GM18505 (cell line): Measurements from ENCODE around the gene DHX34.
"Not testable (repeated sequence)": the region's sequence is repeated elsewhere in the genome, so short reads cannot be mapped to it uniquely, and the experiment has no call there.

Experiments
- ATAC-seq: cut with Tn5 transposase; IDR thresholded peaks from one replicate; pipeline ENCODE4 v1.9.1; 2021; ENCODE audit not compliant: unreplicated experiment
- POLR2A ChIP-seq: IDR thresholded peaks from 4 replicates; pipeline ENCODE4 v1.6.1; 2011; ENCODE audit warnings: borderline replicate concordance; ENCODE audit not compliant: insufficient read depth, insufficient read length; ENCODE audit errors: extremely low read depth

The DHX34 gene

DNA sequence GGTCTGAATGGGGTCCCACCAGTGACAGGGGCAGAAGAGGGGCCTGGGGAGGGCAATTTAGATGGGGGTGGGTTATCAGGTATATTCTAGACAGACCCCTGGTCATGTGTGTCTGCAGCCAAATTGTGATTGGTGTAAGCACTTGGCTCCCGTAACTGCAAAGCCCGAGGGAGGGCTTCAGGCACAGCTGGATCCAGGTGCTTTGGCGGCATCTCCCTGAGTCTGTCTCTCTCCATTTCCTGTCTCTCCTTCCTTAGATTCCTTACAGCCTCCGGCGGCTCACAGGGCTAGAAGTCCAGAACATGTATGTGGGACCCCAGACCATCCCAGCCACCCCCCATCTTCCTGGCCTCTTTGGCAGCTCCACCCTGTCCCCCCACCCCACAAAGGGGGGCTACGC lies 31.4 kb downstream of the DHX34 start:
- no peak for ATAC-seq
- TF ChIP-seq POLR2A = no peak

DNA sequence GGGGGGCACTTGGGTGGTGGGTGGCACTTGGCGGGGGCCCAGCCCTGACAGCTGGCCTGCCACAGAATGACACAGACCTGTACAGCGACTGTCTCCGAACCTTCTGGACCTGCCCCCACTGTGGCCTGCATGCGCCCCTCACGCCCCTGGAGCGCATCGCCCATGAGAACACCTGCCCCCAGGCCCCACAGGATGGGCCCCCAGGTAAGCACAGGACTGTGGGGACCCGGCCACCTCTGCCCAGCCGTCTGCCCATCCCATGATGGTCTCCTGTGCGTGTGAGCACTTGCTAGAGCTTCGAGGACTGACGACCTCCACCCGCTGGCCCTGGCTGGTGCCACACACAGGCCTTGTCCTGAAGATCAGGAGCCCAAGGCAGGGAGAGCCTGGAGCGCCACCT lies 32.0 kb downstream of the DHX34 start:
- no peak for TF ChIP-seq POLR2A
- no peak for ATAC-seq

DNA sequence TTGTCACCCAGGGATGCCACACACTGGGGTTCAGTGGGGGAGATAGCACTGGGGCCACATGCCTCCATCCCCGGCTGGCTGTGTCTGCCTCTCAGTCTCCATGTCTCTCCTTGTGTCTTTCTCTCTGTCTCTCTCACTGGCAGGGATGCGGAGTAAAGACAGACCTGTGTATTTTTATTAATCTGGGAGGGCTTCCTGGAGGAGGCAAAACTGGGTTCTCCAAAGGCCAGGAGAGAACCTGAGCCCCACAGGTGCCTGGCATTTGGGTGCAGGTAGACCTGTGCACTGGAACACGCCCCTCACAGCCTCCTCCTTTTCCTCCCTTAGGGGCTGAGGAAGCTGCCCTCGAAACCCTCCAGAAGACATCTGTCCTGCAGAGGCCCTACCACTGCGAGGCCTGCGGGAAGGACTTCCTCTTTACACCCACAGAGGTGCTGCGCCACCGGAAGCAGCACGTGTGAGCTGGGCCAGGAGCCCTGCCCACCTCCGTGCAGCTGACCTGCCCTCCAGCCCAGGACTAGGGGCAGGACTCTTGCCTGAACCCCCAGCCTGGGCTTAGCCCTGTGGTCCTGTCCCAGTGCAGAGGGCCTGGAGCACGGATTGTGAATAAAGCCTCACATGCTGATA lies 32.7 kb downstream of the DHX34 start:
- TF ChIP-seq POLR2A = no peak

DNA sequence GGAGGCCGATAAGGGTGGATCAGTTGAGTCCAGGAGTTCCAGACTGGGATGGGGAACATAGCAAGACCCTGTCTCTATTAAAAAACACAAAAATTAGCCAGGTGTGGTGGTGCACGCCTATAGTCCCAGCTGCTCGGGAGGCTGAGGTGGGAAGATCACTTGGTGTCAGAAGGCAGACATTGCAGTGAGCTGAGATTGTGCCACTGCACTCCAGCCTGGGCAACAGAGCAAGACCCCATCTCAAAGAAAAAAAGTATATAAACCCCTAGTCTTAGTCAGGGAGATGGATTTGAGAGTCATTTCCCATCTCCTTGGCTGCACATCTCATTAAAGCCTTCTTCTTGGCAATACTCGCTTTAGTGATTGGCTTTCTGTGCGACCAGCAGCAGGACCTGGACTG lies 34.8 kb downstream of the DHX34 start:
- ATAC-seq = not testable (repeated sequence)

More for the DNA sequence above, 32.7 kb downstream of the DHX34 start:
- no peak for ATAC-seq

DNA sequence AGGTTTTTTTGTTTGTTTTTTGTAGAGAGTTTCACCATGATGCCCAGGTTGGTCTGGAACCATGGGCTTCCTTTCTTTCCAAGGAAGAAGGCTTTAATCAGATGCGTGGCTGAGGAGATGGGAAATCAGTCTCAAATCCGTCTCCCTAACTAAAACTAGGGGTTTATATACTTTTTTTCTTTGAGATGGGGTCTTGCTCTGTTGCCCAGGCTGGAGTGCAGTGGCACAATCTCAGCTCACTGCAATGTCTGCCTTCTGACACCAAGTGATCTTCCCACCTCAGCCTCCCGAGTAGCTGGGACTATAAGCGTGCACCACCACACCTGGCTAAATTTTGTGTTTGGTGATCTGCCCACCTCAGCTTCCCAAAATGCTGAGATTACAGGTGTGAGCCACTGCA lies 35.4 kb downstream of the DHX34 start:
- ATAC-seq = not testable (repeated sequence)

DNA sequence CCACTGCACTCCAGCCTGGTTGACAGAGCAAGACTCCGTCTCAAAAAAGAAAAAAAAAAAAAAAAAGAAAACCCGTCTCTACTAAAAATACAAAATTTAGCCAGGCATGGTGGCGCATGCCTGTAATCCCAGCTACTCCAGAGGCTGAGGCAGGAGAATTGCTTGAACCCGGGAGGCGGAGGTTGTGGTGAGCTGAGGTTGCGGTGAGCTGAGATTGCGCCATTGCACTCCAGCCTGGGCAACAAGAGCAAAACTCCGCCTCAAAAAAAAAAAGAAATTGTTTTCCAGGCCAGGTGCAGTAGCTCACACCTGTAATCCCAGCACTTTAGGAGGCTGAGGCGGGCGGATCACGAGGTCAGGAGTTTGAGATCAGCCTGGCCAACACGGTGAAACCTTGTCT lies 37.5 kb downstream of the DHX34 start:
- ATAC-seq = not testable (repeated sequence)

DNA sequence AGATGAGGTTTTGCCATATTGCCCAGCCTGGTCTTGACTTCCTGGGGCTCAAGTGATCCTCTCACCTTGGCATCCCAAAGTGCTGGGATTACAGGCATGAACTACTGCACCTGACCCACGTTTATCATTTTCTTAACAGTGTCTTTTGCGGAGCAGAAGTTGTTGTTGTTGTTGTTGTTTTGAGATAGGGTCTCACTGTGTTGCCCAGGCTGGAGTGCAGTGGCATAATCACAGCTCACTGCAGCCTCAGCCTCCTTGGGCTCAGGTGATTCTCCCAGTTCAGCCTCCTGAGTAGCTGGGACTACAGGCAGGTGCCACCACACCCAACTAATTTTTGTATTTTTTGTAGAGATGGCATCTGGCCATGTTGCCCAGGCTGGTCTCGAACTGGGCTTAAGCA lies 38.5 kb downstream of the DHX34 start:
- not testable (repeated sequence) for ATAC-seq

DNA sequence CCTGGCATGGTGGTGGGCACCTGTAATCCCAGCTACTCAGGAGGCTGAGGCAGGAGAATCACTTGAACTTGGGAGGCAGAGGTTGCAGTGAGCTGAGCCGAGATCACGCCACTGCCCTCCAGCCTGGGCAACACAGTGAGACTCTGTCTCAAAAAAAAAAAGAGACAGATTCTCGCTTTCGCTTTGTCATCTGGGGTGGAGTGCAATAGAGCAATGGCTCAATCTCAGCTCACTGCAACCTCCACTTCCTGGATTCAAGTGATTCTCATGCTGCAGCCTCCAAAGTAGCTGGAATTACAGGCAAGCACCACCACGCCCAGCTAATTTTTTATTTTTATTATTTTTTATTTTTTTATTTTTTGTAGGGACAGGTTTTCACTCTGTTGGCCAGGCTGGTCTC lies 39.6 kb downstream of the DHX34 start:
- not testable (repeated sequence) for ATAC-seq

DNA sequence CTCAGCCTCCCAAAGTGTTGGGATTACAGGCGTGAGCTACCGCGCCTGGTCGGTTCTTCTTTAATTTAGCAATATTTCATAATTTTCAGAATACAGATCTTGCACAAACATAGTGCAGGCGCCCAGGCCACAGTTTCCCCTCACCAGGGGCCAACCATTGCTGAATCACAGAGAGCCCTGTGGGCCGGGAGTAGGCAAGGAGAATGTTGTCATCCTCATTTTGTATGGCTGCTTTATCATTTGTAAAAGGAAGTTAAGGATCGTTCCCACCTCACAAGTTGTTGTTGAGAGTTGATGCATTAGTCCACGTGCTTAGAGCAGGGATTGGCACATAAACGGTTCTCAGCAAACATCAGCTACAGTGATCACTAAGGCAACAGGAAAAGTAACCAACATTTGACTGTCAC lies 40.0 kb downstream of the DHX34 start:
- no peak for TF ChIP-seq POLR2A
- ATAC-seq = no peak

DNA sequence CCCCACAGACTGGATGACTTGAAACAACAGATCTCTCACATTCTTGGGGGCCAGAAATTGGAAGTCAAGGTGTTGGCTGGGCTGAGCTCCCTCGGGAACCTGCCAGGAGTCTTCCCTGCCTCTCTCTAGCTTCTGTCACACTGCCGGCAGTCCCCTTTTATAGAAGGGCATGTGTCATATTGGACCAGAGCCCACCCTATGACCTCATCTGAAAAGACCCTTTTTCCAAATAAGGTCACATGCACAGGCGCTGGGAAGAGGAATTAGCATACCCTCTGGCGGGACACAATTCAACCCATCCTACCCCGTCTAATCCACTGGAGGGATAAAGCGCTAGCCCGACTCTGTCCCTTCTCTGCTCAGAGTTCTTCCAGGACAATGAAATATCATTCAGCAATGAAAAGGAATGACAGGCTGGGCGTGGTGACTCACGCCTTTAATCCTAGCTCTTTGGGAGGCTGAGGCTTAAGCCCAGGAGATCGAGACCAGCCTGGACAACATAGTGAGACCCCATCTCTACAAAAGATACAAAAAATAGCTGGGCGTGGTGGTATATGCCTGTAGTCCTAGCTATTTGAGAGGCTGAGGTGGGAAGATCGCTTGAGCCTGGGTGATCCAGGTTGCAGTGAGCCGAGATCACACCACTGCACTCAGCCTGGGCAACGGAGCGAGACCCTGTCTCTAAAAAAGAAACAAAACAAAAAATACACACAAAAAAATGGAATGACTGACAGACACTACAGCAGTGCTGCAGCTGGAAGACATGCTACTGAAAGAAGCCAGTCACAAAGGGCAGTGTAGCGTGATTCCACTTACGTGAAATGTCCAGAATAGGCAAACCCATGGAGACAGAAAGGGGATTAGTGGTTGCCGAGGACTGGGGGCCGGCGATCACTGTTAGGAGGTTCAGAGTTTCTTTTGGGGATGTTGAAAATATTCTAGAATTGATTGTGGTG lies 41.7 kb downstream of the DHX34 start:
- no peak for ATAC-seq

DNA sequence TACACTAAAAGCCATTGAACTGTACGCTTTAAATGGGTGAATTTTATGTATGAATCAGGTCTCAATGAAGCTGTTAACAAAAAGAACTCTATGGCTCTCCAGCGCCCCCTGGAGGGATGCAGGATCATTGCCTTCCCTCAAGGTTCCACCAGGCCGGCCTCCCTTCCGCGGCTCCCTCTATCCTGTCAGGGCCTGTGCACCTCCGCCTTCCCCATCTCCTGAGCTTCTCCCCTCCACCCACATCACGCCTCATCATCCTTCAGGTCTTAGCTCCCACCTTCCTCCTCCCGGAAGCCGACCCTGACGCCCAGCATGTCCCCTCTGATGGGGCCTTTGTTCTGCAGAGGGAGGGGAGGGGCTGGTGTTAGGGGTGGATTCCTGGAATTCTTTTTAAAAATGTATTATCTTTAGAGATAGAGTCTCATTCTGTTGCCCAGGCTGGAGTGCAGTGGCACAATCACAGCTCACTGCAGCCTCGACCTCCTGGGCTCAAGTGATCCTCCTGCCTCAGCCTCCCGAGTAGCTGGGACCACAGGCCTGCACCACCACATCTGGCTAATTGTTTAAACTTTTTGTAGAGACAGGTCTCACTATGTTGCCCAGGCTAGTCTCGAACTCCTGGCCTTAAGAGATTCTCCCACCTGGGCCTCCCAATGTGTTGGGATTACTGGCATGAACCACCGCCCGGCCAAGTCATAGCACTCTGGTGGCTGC lies 42.6 kb downstream of the DHX34 start:
- TF ChIP-seq POLR2A = no peak
- no peak for ATAC-seq

More for the DNA sequence above, 41.7 kb downstream of the DHX34 start:
- TF ChIP-seq POLR2A = no peak

DNA sequence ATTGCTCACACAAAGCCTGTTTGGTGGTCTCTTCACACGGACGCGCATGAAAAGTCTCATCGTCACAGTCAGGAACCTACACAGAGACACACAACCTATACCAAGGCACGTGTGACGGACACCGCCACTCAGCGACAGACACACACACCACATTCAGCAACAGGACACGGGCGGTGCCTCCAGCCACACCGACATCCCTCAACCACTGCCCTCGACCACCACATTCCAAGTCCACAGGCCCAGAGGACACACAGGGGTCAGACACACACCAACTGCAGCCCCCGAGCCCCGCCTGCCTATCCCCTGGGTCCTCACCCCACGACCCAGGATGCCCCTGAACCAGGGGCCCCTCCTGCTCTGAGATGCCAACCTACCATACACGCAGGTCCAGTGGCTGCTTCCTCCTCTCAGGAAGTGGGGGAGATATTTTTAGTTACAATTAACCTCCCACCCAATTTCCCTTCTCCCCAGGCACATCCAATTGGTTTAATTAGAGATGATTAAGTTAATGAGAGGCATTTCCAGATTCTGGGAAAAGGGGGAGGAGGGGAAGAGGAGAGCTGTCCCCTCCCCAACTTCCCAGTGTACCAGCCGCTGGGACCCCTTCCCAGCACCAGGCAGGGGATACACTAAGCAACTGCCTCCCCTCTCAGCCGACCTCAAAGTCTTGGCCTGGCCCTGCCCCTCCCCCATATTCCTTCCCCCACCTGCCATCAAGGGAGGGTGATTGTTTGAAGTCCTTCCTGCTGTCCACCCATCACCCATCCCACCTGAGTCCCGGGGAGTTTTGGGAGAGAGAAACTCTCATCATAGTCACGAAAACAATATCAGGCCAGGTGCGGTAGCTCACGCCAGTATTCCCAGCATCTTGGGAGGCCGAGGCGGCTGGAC lies 49.8 kb downstream of the DHX34 start:
- no peak for ATAC-seq
- no peak for TF ChIP-seq POLR2A

DNA sequence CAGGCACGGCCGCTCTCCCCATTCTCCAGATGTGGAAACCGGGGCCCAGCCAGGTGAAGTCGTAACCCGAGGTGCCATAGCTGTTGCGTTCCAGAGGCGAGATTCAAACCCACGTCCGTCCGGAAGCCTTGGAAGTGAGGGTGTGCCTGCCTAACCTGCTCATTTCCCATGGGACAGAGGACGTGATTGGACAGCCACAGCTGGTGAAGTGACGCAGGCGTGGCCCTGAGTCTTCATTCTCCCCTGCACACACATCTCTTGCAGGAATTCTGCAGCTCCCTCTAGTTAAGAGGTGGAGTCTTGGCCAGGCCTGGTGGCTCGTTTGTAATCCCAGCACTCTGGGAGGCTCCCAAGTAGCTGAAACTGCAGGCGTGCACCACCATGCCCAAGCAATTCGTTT lies 53.4 kb downstream of the DHX34 start:
- ATAC-seq = no peak
- no peak for TF ChIP-seq POLR2A
